NCI-H1930 (cell line): ENCODE results near the gene FRMD5.
A peak's percentile ranks its signal among the peaks of the same experiment; 100 is the strongest.
"Not testable (repeated sequence)": the region's sequence is repeated elsewhere in the genome, so short reads cannot be mapped to it uniquely, and the experiment has no call there.

Source experiments
- DNase-seq, 2 experiments: peaks; one replicate each; lab custom pipeline; 2025; lab: John Stamatoyannopoulos, UW

The FRMD5 gene

DNA sequence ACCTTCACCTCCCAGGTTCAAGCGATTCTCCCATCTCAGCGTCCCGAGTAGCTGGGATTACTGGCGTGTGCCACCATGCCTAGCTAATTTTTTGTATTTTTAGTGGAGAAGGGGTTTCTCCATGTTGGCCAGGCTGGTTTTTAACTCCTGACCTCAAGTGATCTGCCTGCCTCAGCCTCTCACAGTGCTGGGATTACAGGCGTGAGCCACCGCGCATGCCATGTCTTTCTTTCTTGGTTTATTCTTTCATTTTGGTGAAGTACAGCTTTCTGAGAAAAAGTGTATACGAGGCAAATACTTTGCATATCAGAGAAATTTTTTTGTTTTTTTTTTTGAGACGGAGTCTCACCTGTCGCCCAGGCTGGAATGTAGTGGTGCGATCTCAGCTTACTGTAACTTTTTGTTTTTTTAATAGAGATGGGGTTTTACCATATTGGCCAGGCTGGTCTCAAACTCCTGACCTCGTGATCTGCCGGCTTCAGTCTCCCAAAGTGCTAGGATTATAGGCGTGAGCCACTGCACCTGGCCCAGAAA, 363.5 kb downstream of the FRMD5 start:
- DNase-seq, result not testable (repeated sequence)

DNA sequence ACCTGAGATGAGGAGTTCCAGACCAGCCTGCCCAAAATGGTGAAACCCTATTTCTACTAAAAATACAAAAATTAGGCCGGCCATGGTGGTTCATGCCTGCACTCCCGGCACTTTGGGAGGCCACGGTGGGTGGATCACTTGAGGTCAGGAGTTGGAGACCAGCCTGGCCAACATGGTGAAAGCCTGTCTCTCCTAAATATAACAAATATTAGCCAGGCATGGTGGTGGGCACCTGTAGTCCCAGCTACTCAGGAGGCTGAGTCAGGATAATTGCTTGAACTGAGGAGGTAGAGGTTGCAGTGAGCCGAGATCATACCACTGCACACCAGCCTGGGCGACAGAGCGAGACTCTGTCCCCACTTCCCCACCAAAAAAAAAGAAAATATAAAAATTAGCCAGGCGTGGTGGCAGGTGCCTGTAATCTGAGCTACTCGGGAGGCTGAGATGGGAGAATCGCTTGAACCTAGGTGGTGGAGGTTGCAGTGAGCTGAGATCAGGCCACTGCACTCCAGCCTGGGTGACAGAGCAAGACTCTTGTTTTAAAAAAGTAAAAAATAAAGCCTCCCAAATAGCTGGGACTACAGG, 364.3 kb downstream of the FRMD5 start:
- DNase-seq, result not testable (repeated sequence)

DNA sequence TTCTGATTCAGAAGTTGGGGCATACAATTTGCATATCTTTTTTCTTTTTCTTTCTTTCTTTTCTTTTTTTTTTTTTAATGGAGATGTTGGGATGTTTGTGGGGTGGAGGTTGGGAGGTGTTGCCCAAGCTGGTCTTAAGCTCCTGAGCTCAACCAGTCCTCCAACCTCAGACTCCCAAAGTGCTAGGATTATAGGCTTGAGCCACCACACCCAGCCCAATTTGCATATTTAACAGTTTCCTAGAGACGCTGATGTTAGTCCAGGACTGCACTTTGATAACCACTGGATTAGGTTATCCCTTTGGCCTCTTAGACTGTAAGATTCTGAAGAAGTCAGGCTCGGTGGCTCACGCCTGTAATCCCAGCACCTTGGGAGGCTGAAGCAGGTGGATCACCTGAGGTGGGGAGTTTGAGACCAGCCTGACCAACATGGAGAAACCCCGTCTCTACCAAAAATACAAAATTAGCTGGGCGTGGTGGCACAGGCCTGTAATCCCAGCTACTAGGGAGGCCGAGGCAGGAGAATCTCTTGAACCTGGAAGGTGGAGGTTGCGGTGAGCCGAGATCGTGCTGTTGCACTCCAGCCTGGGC, 365.0 kb downstream of the FRMD5 start:
- DNase-seq, result not testable (repeated sequence)

DNA sequence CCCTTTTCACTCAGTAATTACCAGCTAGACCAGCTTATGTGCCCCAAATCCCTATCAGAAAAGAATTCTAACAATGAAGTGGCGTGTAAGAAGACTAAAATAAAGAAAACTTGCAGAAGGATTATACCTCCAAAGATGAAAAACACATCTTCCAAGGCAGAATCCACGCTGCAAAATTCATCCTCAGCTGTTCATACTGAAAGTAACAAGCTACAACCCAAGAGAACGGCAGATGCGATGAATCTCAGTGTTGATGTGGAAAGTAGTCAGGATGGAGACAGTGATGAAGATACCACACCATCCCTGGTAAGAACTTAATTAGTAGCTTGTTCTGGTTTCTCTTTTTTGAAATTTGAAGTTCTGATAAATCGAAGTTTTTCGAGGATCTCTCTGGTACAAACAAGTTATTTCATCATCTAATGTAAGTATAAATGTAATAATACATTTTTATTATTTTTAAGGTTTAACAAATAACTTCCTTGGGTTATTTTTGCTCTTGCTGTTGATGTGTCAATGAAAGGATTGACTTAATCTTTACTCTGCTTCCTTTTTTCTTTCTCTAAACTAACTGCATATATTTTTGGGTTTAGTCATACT, 366.9 kb downstream of the FRMD5 start:
- no peak for DNase-seq

DNA sequence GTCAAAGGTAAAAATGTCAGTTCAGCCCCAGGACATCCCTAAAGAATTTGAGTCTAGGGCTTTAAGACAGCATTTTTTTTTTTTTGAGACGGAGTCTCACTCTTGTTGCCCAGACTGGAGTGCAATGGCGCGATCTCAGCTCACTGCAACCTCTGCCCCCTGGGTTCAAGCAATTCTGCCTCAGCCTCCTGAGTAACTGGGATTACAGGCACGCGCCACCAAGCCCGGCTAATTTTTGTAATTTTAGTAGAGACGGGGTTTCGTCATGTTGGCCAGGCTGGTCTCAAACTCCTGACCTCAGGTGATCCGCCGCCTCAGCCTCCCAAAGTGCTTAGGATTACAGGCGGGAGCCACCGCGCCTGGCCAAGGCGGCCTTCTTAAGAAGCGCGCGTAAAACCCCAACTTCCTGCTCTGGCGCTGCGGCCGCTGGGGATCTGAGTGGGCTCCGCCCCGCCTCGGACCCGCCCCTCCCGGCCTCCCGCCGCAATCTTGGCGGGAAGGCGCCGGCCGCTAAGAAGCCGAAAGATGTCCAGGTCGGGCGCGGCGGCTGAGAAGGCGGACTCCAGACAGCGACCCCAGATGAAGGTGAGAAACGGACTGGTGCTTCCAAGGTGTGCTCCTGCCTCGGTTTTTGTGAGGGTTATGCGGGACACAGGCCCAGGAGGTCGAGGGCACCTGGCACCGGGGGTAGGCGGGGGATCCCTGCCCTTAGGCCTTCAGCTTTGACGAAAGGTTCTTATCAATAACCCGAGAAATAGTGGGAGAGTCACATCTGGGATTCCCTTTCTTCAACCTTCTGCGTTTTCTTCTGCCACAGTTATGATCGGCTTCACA, 368.3 kb downstream of the FRMD5 start, which contains the start of gene WDR76:
WDR76 (plus strand) TSS at position 495 of the 834 bp plus-strand sequence; CDS start at position 526, 31 bp downstream.
- peak; percentile 50 to 67 for DNase-seq

DNA sequence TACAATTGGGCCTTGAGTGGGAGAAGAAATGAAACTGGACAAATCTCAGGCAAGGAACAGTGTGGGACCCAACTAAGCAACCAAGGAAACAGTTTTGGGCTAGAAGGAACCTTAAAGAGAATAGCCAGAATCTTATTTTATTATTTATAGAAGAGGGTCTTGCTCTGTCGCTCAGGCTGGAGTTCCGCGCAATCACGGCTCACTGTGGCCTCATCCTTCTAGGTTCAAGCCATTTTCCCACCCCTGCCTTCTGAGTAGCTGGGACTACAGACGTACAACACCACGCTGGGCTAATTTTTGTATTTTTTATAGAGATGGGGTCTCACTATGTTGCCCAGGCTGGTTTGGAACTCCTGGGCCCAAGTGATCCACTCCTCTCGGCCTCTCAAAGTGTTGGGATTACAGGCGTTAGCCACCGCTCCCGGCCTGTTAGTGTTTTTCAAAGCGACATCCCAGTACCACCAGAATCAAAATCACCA, 369.0 kb downstream of the FRMD5 start:
- no peak for DNase-seq

DNA sequence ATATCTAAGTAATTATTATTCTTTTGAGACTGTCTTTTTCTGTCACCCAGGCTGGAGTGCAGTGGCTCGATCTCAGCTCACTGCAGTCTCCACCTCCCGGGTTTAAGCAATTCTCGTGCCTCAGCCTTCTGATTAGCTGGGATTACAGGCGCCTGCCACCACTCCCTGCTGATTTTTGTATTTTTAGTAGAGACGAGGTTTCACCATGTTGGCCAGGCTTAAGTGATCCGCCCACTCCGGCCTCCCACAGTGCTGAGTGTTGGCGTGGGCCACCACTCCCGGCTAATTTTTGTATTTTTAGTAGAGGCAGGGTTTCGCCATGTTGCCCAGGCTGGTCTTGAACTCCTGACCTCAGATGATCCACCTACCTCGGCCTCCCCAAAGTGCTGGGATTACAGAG, 369.8 kb downstream of the FRMD5 start:
- not testable (repeated sequence) for DNase-seq

DNA sequence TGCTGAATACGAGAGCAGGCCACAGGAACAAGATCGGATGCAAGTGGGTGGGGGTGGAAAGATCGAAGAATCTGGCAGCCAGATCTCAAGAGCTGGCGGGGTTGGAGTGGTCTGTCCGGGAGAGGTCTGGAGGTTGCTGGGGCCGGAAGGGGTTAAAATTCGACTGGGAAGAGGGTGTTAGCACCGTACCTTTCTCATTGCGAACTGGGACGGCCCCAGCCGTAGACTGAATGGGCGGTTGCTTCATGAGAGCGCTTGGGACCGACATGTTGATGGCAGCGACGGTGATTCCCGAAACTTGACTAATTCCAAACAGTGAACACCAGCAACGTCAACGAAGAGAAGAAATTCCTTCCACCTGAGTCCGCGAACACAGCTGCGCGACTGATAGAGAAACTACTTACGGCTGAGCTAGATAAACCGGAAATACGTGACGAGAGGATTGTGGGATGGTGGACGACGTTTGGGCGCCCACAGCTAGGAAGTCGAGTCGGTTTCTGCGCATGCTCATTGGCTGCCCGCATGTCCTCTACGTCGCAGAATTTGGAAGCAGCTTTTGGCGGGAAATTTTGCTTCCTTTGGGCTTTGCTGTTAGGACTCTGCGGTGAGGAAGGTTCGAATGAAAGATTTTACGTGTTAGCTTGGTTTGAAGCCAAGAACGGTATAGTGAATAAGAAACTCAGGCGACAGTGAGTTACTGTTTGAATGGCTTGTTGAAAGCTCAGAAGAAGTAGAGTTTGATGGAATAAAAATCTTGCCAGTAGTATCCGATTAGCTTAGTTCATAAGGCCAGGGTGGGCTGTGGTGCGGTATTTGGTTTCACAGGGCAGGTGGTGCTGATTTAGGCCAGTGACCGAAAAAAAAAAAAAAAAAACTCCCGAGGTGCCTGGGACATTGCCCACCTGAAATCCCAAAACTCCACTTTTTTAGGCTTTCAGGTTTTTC, 370.5 kb downstream of the FRMD5 start, which contains the start of gene MFAP1:
MFAP1 (minus strand) TSS at position 389 of the 945 bp plus-strand sequence; CDS start at position 268, 121 bp downstream.
- DNase-seq, result peak; percentile 83 to 88

DNA sequence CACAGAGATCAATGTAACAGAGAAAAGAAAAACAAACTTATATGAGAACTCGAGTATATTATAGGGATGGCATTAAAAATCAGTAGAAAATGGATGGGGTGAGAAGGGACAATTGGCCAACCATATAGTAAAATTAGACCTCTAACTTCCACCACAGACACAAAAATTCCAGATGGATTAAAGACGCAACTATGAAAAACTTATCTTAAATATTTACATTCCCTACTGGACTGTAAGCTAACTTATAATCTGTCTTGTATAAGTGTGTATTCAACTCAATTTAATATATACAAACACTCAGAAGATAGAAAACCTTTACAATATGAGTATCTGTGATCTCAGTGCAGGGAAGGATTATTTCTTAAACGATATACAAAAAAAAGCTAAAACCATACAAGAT, 373.6 kb downstream of the FRMD5 start:
- no peak for DNase-seq
